Astrocyte (in vitro differentiated cells and primary cell): ENCODE data around the gene ADCY3. TPM values are rescaled to one million over a fixed set of nuclear protein-coding genes. Genes with fewer than 3 reads are reported as not detected.

Source experiments
- DNase-seq: peaks from one replicate; pipeline ENCODE4 v3.0.0-alpha.2; 2010; ENCODE audit warnings: low read depth
- FAIRE-seq: peaks from 2 replicates; lab custom pipeline; 2011; peaks lifted over from hg19 to GRCh38; lab: Jason Lieb, UNC
- H2AFZ ChIP-seq: 2 replicates; pipeline ENCODE4 v1.6.0; 2012; ENCODE audit warnings: low read depth, low read length, inconsistent platforms
- H3K27ac ChIP-seq: 2 replicates; pipeline ENCODE4 v1.5.1; 2011; ENCODE audit warnings: low read depth, low read length, inconsistent platforms
- H3K27me3 ChIP-seq: 2 replicates; pipeline ENCODE4 v1.6.0; 2011; ENCODE audit warnings: low read length, inconsistent platforms; ENCODE audit not compliant: insufficient read depth
- H3K36me3 ChIP-seq: 2 replicates; pipeline ENCODE4 v1.5.1; 2011; ENCODE audit warnings: low read length, inconsistent platforms; ENCODE audit not compliant: insufficient read depth
- H3K4me1 ChIP-seq: 2 replicates; pipeline ENCODE4 v1.5.1; 2011; ENCODE audit warnings: low read length, inconsistent platforms; ENCODE audit not compliant: insufficient read depth
- H3K4me2 ChIP-seq: 2 replicates; pipeline ENCODE4 v1.6.0; 2012; ENCODE audit warnings: low read length, inconsistent platforms
- H3K4me3 ChIP-seq: 2 replicates; pipeline ENCODE4 v1.5.1; 2011; ENCODE audit warnings: low read depth, mild to moderate bottlenecking, low read length, inconsistent platforms; ENCODE audit not compliant: insufficient read depth
- H3K79me2 ChIP-seq: 2 replicates; pipeline ENCODE4 v1.6.0; 2012; ENCODE audit warnings: mild to moderate bottlenecking, low read length, inconsistent platforms; ENCODE audit not compliant: insufficient read depth
- H3K9ac ChIP-seq: 2 replicates; pipeline ENCODE4 v1.6.0; 2012; ENCODE audit warnings: mild to moderate bottlenecking, low read length, inconsistent platforms
- H3K9me3 ChIP-seq: 2 replicates; pipeline ENCODE4 v1.5.1; 2012; ENCODE audit warnings: low read depth, mild to moderate bottlenecking, low read length, inconsistent platforms; ENCODE audit not compliant: insufficient read depth
- H4K20me1 ChIP-seq: 2 replicates; pipeline ENCODE4 v1.6.0; 2012; ENCODE audit warnings: low read length, inconsistent platforms; ENCODE audit not compliant: insufficient read depth
- H3K27ac Mint-ChIP-seq: one replicate; pipeline ENCODE4 v1.8.0; 2021; ENCODE audit warnings: mild to moderate bottlenecking, mixed read lengths; ENCODE audit not compliant: unreplicated experiment
- H3K27me3 Mint-ChIP-seq: one replicate; pipeline ENCODE4 v1.8.0; 2021; ENCODE audit warnings: low read depth, mixed read lengths; ENCODE audit not compliant: unreplicated experiment
- H3K36me3 Mint-ChIP-seq: one replicate; pipeline ENCODE4 v1.8.0; 2021; ENCODE audit warnings: low read depth, mixed read lengths; ENCODE audit not compliant: unreplicated experiment
- H3K4me1 Mint-ChIP-seq: one replicate; pipeline ENCODE4 v1.8.0; 2021; ENCODE audit warnings: low read depth, mixed read lengths; ENCODE audit not compliant: unreplicated experiment
- H3K4me3 Mint-ChIP-seq: one replicate; pipeline ENCODE4 v1.8.0; 2021; ENCODE audit warnings: mild to moderate bottlenecking, moderate library complexity, mixed read lengths; ENCODE audit not compliant: unreplicated experiment
- H3K9me3 Mint-ChIP-seq: one replicate; pipeline ENCODE4 v1.8.0; 2021; ENCODE audit warnings: mild to moderate bottlenecking, mixed read lengths; ENCODE audit not compliant: unreplicated experiment
- CTCF ChIP-seq: IDR thresholded peaks from 2 replicates; pipeline ENCODE4 v1.5.1; 2011; ENCODE audit warnings: low read depth, mild to moderate bottlenecking, inconsistent platforms, low read length, moderate library complexity; ENCODE audit not compliant: insufficient read depth
- EZH2 ChIP-seq: IDR thresholded peaks from 2 replicates; pipeline ENCODE4 v1.6.1; 2012; ENCODE audit warnings: mild to moderate bottlenecking, low read length, inconsistent platforms; ENCODE audit not compliant: insufficient read depth
- total RNA-seq: library from RNA; stranded (reverse); gene quantifications from 2 replicates; pipeline ENCODE4 v1.2.1, GENCODE V29; 2021

The ADCY3 gene
- total RNA-seq, 1 donor from 2014 or later: 12.5 TPM

- H3K9me3 Mint-ChIP-seq: no peaks in the 10 kb centered on the region
- H2AFZ ChIP-seq: no peak overlapping the region
- no peak for TF ChIP-seq EZH2
- no peak for TF ChIP-seq CTCF
- H3K27me3 Mint-ChIP-seq: no peaks in the 10 kb centered on the region
- no peak overlapping the region for H3K9ac ChIP-seq
- peaks cover 6% of the 10 kb centered on the region for H3K4me1 Mint-ChIP-seq
- no peaks in the 10 kb centered on the region for H3K27me3 ChIP-seq
- peaks cover 5% of the 10 kb centered on the region for H3K36me3 ChIP-seq
- H3K9me3 ChIP-seq: no peaks in the 10 kb centered on the region
- DNase-seq (no peak), FAIRE-seq (no peak)
- no peak overlapping the region for H3K27ac ChIP-seq
- peaks cover 6% of the 10 kb centered on the region for H3K4me1 ChIP-seq
- H3K27ac Mint-ChIP-seq: no peak overlapping the region
- peaks cover 25% of the 10 kb centered on the region for H3K36me3 Mint-ChIP-seq
- no peak overlapping the region for H3K4me3 ChIP-seq
- no peak overlapping the region for H3K4me3 Mint-ChIP-seq
- H3K79me2 ChIP-seq: peaks cover 71% of the 10 kb centered on the region
- peaks cover 8% of the 10 kb centered on the region for H4K20me1 ChIP-seq
- H3K4me2 ChIP-seq: no peak overlapping the region
These were observed 122.4 kb downstream of the ADCY3 start for GRCh38 chr2:24797644-24798043.

- Mint-ChIP-seq H3K4me3 (peak overlapping the region; percentile 96), H3K9me3 (no peaks in the 10 kb centered on the region), H3K36me3 (peaks cover 10% of the 10 kb centered on the region), H3K4me1 (peaks cover 12% of the 10 kb centered on the region), H3K27ac (peak overlapping the region; percentile 99), H3K27me3 (no peaks in the 10 kb centered on the region)
- Histone ChIP-seq H3K36me3 (no peaks in the 10 kb centered on the region), H3K9ac (peak overlapping the region; percentile 97), H3K79me2 (peaks cover 55% of the 10 kb centered on the region), H3K4me3 (peak overlapping the region; percentile 88), H3K4me2 (peak overlapping the region; percentile 96), H3K4me1 (peaks cover 10% of the 10 kb centered on the region), H3K27ac (peak overlapping the region; percentile 98), H3K27me3 (no peaks in the 10 kb centered on the region), H4K20me1 (peaks cover 8% of the 10 kb centered on the region), H2AFZ (peak overlapping the region; percentile 93), H3K9me3 (no peaks in the 10 kb centered on the region)
- TF ChIP-seq EZH2 (no peak), CTCF (no peak)
- FAIRE-seq (no peak), DNase-seq (peak; percentile 41)
These were observed 126.1 kb downstream of the ADCY3 start for GRCh38 chr2:24793761-24794435.
